ENCODE results near the gene TECTB.

The TECTB gene

GRCh38 chr10:112344261-112344660 is 61.1 kb downstream of the TECTB start:
- Histone ChIP-seq H3K4me3 (ENCODE audit: low read length) (no peak overlapping the region), H3K4me2 (ENCODE audit: low read length) (no peak overlapping the region), H3K9me3 (ENCODE audit: insufficient read depth, low read length) (no peaks in the 10 kb centered on the region), H3K27me3 (ENCODE audit: low read depth, low read length) (no peaks in the 10 kb centered on the region), H3K36me3 (replicated peaks; ENCODE audit: low read depth, low read length) (no peaks in the 10 kb centered on the region), H3K79me2 (ENCODE audit: low read length) (no peaks in the 10 kb centered on the region), H3K4me1 (ENCODE audit: low read length) (no peaks in the 10 kb centered on the region), H4K20me1 (ENCODE audit: insufficient read depth, low read length) (no peaks in the 10 kb centered on the region), H3K27ac (ENCODE audit: low read length) (no peak overlapping the region), H3K9ac (ENCODE audit: low read length) (no peak overlapping the region), H2AFZ (ENCODE audit: low read depth, low read length) (no peak overlapping the region)
- TF ChIP-seq EZH2phosphoT487 (IDR thresholded peaks at IDR 0.05; ENCODE audit: low read depth): no peak
- no peak for TF ChIP-seq CTCF (IDR thresholded peaks at IDR 0.05; ENCODE audit: low read depth, low read length)

- no peak for TF ChIP-seq EZH2phosphoT487 (IDR thresholded peaks at IDR 0.05; ENCODE audit: low read depth)
- TF ChIP-seq CTCF (IDR thresholded peaks at IDR 0.05; ENCODE audit: low read depth, low read length): no peak
- no peaks in the 10 kb centered on the region for H3K79me2 ChIP-seq (ENCODE audit: low read length)
- no peaks in the 10 kb centered on the region for H3K36me3 ChIP-seq (replicated peaks; ENCODE audit: low read depth, low read length)
- no peak overlapping the region for H3K4me3 ChIP-seq (ENCODE audit: low read length)
- no peak overlapping the region for H3K4me2 ChIP-seq (ENCODE audit: low read length)
- H3K9me3 ChIP-seq (ENCODE audit: insufficient read depth, low read length): no peaks in the 10 kb centered on the region
- H3K4me1 ChIP-seq (ENCODE audit: low read length): no peaks in the 10 kb centered on the region
- no peak overlapping the region for H2AFZ ChIP-seq (ENCODE audit: low read depth, low read length)
- no peaks in the 10 kb centered on the region for H3K27me3 ChIP-seq (ENCODE audit: low read depth, low read length)
- no peaks in the 10 kb centered on the region for H4K20me1 ChIP-seq (ENCODE audit: insufficient read depth, low read length)
- no peak overlapping the region for H3K9ac ChIP-seq (ENCODE audit: low read length)
- no peak overlapping the region for H3K27ac ChIP-seq (ENCODE audit: low read length)
These were observed 62.0 kb downstream of the TECTB start for GRCh38 chr10:112345202-112345601.

GRCh38 chr10:112345743-112346142 is 62.5 kb downstream of the TECTB start:
- H3K9ac ChIP-seq (ENCODE audit: low read length): no peak overlapping the region

GRCh38 chr10:112346774-112347173 is 63.6 kb downstream of the TECTB start:
- H3K36me3 ChIP-seq (replicated peaks; ENCODE audit: low read depth, low read length): no peaks in the 10 kb centered on the region
- no peak overlapping the region for H3K9ac ChIP-seq (ENCODE audit: low read length)
- H3K27ac ChIP-seq (ENCODE audit: low read length): no peak overlapping the region
- TF ChIP-seq EZH2phosphoT487 (IDR thresholded peaks at IDR 0.05; ENCODE audit: low read depth) (no peak), CTCF (IDR thresholded peaks at IDR 0.05; ENCODE audit: low read depth, low read length) (no peak)
- H3K4me2 ChIP-seq (ENCODE audit: low read length): no peak overlapping the region
- no peaks in the 10 kb centered on the region for H3K27me3 ChIP-seq (ENCODE audit: low read depth, low read length)
- H3K4me3 ChIP-seq (ENCODE audit: low read length): no peak overlapping the region
- H3K9me3 ChIP-seq (ENCODE audit: insufficient read depth, low read length): no peaks in the 10 kb centered on the region
- H2AFZ ChIP-seq (ENCODE audit: low read depth, low read length): no peak overlapping the region
- no peaks in the 10 kb centered on the region for H3K4me1 ChIP-seq (ENCODE audit: low read length)
- H3K79me2 ChIP-seq (ENCODE audit: low read length): no peaks in the 10 kb centered on the region
- H4K20me1 ChIP-seq (ENCODE audit: insufficient read depth, low read length): no peaks in the 10 kb centered on the region

More at GRCh38 chr10:112345743-112346142, 62.5 kb downstream of the TECTB start:
- H3K36me3 ChIP-seq (replicated peaks; ENCODE audit: low read depth, low read length): no peaks in the 10 kb centered on the region
- H3K27ac ChIP-seq (ENCODE audit: low read length): no peak overlapping the region
- no peak overlapping the region for H3K4me3 ChIP-seq (ENCODE audit: low read length)
- TF ChIP-seq CTCF (IDR thresholded peaks at IDR 0.05; ENCODE audit: low read depth, low read length): no peak
- no peak for TF ChIP-seq EZH2phosphoT487 (IDR thresholded peaks at IDR 0.05; ENCODE audit: low read depth)
- H3K4me2 ChIP-seq (ENCODE audit: low read length): no peak overlapping the region
- H4K20me1 ChIP-seq (ENCODE audit: insufficient read depth, low read length): no peaks in the 10 kb centered on the region
- no peaks in the 10 kb centered on the region for H3K79me2 ChIP-seq (ENCODE audit: low read length)
- H3K4me1 ChIP-seq (ENCODE audit: low read length): no peaks in the 10 kb centered on the region
- no peaks in the 10 kb centered on the region for H3K27me3 ChIP-seq (ENCODE audit: low read depth, low read length)
- no peaks in the 10 kb centered on the region for H3K9me3 ChIP-seq (ENCODE audit: insufficient read depth, low read length)
- H2AFZ ChIP-seq (ENCODE audit: low read depth, low read length): no peak overlapping the region

All from OCI-LY3 (cell line).